ENCODE results near the gene REG1B.

DNA sequence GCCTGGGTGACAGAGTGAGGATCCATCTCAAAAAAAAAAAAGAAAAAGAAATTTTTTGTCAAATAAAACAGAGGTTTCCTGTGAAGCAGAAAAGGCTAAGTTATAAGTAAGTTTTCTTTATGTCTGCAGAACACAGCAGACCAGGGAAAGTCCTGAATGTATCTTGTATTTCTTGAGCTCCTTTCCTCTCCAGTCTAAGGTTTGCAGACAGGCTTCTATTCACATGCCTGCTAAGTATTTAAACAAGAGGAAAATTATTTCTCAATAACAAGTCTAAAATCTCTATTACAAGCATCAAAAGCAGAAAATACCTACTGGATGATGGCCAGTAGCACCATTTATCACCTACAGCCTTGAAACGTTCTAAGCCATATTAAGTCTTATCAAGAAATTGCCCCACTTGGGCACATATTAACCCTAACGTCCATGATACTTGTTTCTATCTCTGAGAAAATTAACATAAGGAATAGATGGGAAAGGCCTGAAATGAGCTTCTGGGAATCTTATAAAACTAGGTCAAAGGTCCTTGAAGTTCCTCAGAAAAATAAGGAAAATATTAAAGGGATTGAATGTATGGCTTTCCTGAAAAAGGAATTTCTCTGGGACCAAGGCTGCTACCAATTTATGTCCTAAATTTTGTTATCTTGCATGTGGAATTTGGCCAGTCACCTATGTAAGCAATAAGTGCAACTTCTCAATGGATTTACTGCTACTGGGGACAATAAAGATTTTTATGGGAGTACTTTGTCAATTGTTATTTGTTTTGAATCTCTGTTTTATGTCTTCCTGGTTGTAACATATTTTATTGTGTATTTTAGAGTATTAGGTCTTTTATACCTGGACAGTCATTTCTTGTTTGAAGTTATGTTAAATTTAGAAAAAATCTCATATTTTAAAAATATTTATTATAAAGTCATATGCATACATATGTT lies 29.5 kb upstream of the REG1B start:
- TF ChIP-seq, protein P1, sequence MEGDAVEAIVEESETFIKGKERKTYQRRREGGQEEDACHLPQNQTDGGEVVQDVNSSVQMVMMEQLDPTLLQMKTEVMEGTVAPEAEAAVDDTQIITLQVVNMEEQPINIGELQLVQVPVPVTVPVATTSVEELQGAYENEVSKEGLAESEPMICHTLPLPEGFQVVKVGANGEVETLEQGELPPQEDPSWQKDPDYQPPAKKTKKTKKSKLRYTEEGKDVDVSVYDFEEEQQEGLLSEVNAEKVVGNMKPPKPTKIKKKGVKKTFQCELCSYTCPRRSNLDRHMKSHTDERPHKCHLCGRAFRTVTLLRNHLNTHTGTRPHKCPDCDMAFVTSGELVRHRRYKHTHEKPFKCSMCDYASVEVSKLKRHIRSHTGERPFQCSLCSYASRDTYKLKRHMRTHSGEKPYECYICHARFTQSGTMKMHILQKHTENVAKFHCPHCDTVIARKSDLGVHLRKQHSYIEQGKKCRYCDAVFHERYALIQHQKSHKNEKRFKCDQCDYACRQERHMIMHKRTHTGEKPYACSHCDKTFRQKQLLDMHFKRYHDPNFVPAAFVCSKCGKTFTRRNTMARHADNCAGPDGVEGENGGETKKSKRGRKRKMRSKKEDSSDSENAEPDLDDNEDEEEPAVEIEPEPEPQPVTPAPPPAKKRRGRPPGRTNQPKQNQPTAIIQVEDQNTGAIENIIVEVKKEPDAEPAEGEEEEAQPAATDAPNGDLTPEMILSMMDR (conservative IDR thresholded peaks at IDR 0.05; ENCODE audit: low read length): no peak
- TF ChIP-seq EZH2phosphoT487 (IDR thresholded peaks at IDR 0.05; ENCODE audit: borderline replicate concordance, low read depth, low read length): no peak
